Measurements from ENCODE around the gene CEP68.
"Not testable (repeated sequence)": the region's sequence is repeated elsewhere in the genome, so short reads cannot be mapped to it uniquely, and the experiment has no call there.

CEP68 gene

GRCh38 chr2:65129286-65129825 lies 73.1 kb downstream of the CEP68 start:
- H3K4me3 ChIP-seq (ENCODE audit: low read length, poor library complexity, severe bottlenecking): peak overlapping the region; percentile 80
- TF ChIP-seq CTCF (conservative IDR thresholded peaks at IDR 0.05; ENCODE audit: low read length) (no peak), EZH2phosphoT487 (IDR thresholded peaks at IDR 0.05; ENCODE audit: borderline replicate concordance) (no peak)
- H4K20me1 ChIP-seq (ENCODE audit: insufficient read depth, low read length, poor library complexity, severe bottlenecking): peaks cover 54% of the 10 kb centered on the region
- H3K9ac ChIP-seq (ENCODE audit: low read depth, low read length, poor library complexity, severe bottlenecking): peak overlapping the region; percentile 89
- peaks cover 28% of the 10 kb centered on the region for H3K4me1 ChIP-seq (ENCODE audit: insufficient read depth, low read length, poor library complexity, severe bottlenecking)
- H3K9me3 ChIP-seq (ENCODE audit: insufficient read depth, low read depth, low read length): no peaks in the 10 kb centered on the region
- H3F3A ChIP-seq (ENCODE audit: low read depth): no peaks in the 10 kb centered on the region
- H3K27me3 ChIP-seq (ENCODE audit: insufficient read depth, low read length, poor library complexity, severe bottlenecking): no peaks in the 10 kb centered on the region
- H2AFZ ChIP-seq (ENCODE audit: low read length): peak overlapping the region; percentile 72
- H3K36me3 ChIP-seq (ENCODE audit: insufficient read depth, low read length): no peaks in the 10 kb centered on the region
- no peaks in the 10 kb centered on the region for H3K9me2 ChIP-seq (replicated peaks; ENCODE audit: low read depth, low read length)
- H3K4me2 ChIP-seq (ENCODE audit: low read depth, low read length, poor library complexity, severe bottlenecking): peak overlapping the region; percentile 84
- H3K79me2 ChIP-seq (ENCODE audit: insufficient read depth, low read length): peaks cover 55% of the 10 kb centered on the region

- Histone ChIP-seq H3K4me1 (ENCODE audit: insufficient read depth, low read length, poor library complexity, severe bottlenecking) (peaks cover 21% of the 10 kb centered on the region), H3K9me2 (replicated peaks; ENCODE audit: low read depth, low read length) (no peaks in the 10 kb centered on the region), H3K36me3 (ENCODE audit: insufficient read depth, low read length) (no peaks in the 10 kb centered on the region), H2AFZ (ENCODE audit: low read length) (peak within 1 kb of the TSS; percentile 72), H3K9ac (ENCODE audit: low read depth, low read length, poor library complexity, severe bottlenecking) (peak within 1 kb of the TSS; percentile 89), H3K9me3 (ENCODE audit: insufficient read depth, low read depth, low read length) (no peaks in the 10 kb centered on the region), H3K4me2 (ENCODE audit: low read depth, low read length, poor library complexity, severe bottlenecking) (peak within 1 kb of the TSS; percentile 84), H4K20me1 (ENCODE audit: insufficient read depth, low read length, poor library complexity, severe bottlenecking) (peaks cover 47% of the 10 kb centered on the region), H3K27me3 (ENCODE audit: insufficient read depth, low read length, poor library complexity, severe bottlenecking) (no peaks in the 10 kb centered on the region), H3F3A (ENCODE audit: low read depth) (0 out of 2 replicates have a peak, but pooled peaks cover 3% of the 10 kb centered on the region), H3K79me2 (ENCODE audit: insufficient read depth, low read length) (peaks cover 49% of the 10 kb centered on the region), H3K4me3 (ENCODE audit: low read length, poor library complexity, severe bottlenecking) (peak within 1 kb of the TSS; percentile 80)
- TF ChIP-seq EZH2phosphoT487 (IDR thresholded peaks at IDR 0.05; ENCODE audit: borderline replicate concordance): no peak
- peak; percentile 39; the same call in 1 of the 2 replicates for TF ChIP-seq CTCF (conservative IDR thresholded peaks at IDR 0.05; ENCODE audit: low read length)
Observed at GRCh38 chr2:65129826-65130663, 73.8 kb downstream of the CEP68 start, which contains the start of gene RAB1A. RAB1A (minus strand) TSS chr2:65130106; CDS start chr2:65129915, 191 bp downstream.

- no peak for TF ChIP-seq CTCF (conservative IDR thresholded peaks at IDR 0.05; ENCODE audit: low read length)
- no peak for TF ChIP-seq EZH2phosphoT487 (IDR thresholded peaks at IDR 0.05; ENCODE audit: borderline replicate concordance)
- Histone ChIP-seq H3K9me3 (ENCODE audit: insufficient read depth, low read depth, low read length) (no peaks in the 10 kb centered on the region), H3K9me2 (replicated peaks; ENCODE audit: low read depth, low read length) (no peaks in the 10 kb centered on the region), H3K79me2 (ENCODE audit: insufficient read depth, low read length) (peaks cover 42% of the 10 kb centered on the region), H3K27me3 (ENCODE audit: insufficient read depth, low read length, poor library complexity, severe bottlenecking) (no peaks in the 10 kb centered on the region), H3K4me3 (ENCODE audit: low read length, poor library complexity, severe bottlenecking) (peak overlapping the region; percentile 80), H3F3A (ENCODE audit: low read depth) (0 out of 2 replicates have a peak, but pooled peaks cover 3% of the 10 kb centered on the region), H3K9ac (ENCODE audit: low read depth, low read length, poor library complexity, severe bottlenecking) (peak overlapping the region; percentile 65), H3K4me2 (ENCODE audit: low read depth, low read length, poor library complexity, severe bottlenecking) (peak overlapping the region; percentile 70), H4K20me1 (ENCODE audit: insufficient read depth, low read length, poor library complexity, severe bottlenecking) (peaks cover 41% of the 10 kb centered on the region), H3K4me1 (ENCODE audit: insufficient read depth, low read length, poor library complexity, severe bottlenecking) (peaks cover 15% of the 10 kb centered on the region), H3K36me3 (ENCODE audit: insufficient read depth, low read length) (no peaks in the 10 kb centered on the region), H2AFZ (ENCODE audit: low read length) (peak overlapping the region; percentile 68)
Observed at GRCh38 chr2:65130664-65131175, 74.5 kb downstream of the CEP68 start.

GRCh38 chr2:65132930-65133329 lies 76.7 kb downstream of the CEP68 start:
- not testable (repeated sequence) for H3K9ac ChIP-seq (ENCODE audit: low read depth, low read length, poor library complexity, severe bottlenecking); H3K27me3 ChIP-seq (ENCODE audit: insufficient read depth, low read length, poor library complexity, severe bottlenecking); H3K4me3 ChIP-seq (ENCODE audit: low read length, poor library complexity, severe bottlenecking); H3K36me3 ChIP-seq (ENCODE audit: insufficient read depth, low read length); H3K4me2 ChIP-seq (ENCODE audit: low read depth, low read length, poor library complexity, severe bottlenecking); H3F3A ChIP-seq (ENCODE audit: low read depth); H3K9me3 ChIP-seq (ENCODE audit: insufficient read depth, low read depth, low read length); H2AFZ ChIP-seq (ENCODE audit: low read length); H3K4me1 ChIP-seq (ENCODE audit: insufficient read depth, low read length, poor library complexity, severe bottlenecking); H3K9me2 ChIP-seq (replicated peaks; ENCODE audit: low read depth, low read length)
- H4K20me1 ChIP-seq (ENCODE audit: insufficient read depth, low read length, poor library complexity, severe bottlenecking): peaks cover 19% of the 10 kb centered on the region
- H3K79me2 ChIP-seq (ENCODE audit: insufficient read depth, low read length): peaks cover 20% of the 10 kb centered on the region
